Neural progenitor cell (in vitro differentiated cells): ENCODE data around the gene LDB2.

Experiments used
- EZH2 ChIP-seq: fragments of 200-600 bp; sonication (generic); IDR thresholded peaks from 2 replicates; pipeline ENCODE4 v1.6.1; 2017; ENCODE audit warnings: antibody characterized with exemption, mild to moderate bottlenecking, moderate library complexity
- TF ChIP-seq, protein P1 (sequence below): fragments of 200-600 bp; sonication (generic); IDR thresholded peaks from 2 replicates; pipeline ENCODE4 v1.5.1; 2017; ENCODE audit warnings: antibody characterized with exemption, mild to moderate bottlenecking

DNA sequence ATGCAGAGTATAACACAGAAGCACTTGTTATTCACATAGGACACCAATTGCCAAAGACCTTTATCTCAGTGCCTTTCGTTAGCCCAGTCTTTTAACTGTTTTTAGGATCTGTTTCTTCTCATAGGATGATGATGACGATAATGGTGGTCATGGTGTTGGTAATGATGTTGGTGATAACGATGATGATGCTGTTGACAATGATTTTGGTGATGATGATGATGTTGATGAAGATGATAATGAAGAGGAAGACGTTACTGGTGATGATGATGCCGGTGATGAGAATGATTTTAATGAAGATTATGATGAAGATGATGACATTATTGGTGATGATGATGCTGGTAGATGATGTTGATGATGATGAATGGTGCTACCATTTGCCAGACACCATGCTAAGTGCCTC, 29.8 kb downstream of the LDB2 start:
- TF ChIP-seq EZH2 = no peak
- TF ChIP-seq, protein P1, sequence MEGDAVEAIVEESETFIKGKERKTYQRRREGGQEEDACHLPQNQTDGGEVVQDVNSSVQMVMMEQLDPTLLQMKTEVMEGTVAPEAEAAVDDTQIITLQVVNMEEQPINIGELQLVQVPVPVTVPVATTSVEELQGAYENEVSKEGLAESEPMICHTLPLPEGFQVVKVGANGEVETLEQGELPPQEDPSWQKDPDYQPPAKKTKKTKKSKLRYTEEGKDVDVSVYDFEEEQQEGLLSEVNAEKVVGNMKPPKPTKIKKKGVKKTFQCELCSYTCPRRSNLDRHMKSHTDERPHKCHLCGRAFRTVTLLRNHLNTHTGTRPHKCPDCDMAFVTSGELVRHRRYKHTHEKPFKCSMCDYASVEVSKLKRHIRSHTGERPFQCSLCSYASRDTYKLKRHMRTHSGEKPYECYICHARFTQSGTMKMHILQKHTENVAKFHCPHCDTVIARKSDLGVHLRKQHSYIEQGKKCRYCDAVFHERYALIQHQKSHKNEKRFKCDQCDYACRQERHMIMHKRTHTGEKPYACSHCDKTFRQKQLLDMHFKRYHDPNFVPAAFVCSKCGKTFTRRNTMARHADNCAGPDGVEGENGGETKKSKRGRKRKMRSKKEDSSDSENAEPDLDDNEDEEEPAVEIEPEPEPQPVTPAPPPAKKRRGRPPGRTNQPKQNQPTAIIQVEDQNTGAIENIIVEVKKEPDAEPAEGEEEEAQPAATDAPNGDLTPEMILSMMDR = no peak
